HepG2 (cell line): ENCODE data around the gene EFEMP2. TPM values are rescaled to one million over a fixed set of nuclear protein-coding genes. Genes with fewer than 3 reads are reported as not detected.

Experiments
- AKNA ChIP-seq: sonication (generic); formaldehyde crosslinking; IDR thresholded peaks from 2 replicates; pipeline ENCODE4 v1.4.0; 2020; ENCODE audit warnings: missing genetic modification reagents, borderline replicate concordance
- ASH2L ChIP-seq: fragments of 300-600, 200-600 bp; sonication (generic); IDR thresholded peaks from 2 replicates; pipeline ENCODE4 v1.7.0; 2017; ENCODE audit warnings: low read depth, mild to moderate bottlenecking, moderate library complexity, mixed read lengths, low read length; ENCODE audit not compliant: insufficient read length
- ATF3 ChIP-seq: sonication (generic); formaldehyde crosslinking; IDR thresholded peaks from 2 replicates; pipeline ENCODE4 v1.4.0; 2020; ENCODE audit warnings: missing genetic modification reagents
- FOXJ3 ChIP-seq: sonication (generic); formaldehyde crosslinking; IDR thresholded peaks from 2 replicates; pipeline ENCODE4 v1.4.0; 2020; ENCODE audit warnings: missing genetic modification reagents, mild to moderate bottlenecking, borderline replicate concordance
- HNRNPH1 ChIP-seq: fragments of 200-400 bp; formaldehyde crosslinking; optimal IDR thresholded peaks from 2 replicates; pipeline ENCODE3; 2017; ENCODE audit warnings: mild to moderate bottlenecking, low read depth, low read length
- MEIS1 ChIP-seq: sonication (generic); formaldehyde crosslinking; IDR thresholded peaks from 2 replicates; pipeline ENCODE4 v1.9.0; 2021; ENCODE audit warnings: mild to moderate bottlenecking, missing genetic modification reagents, moderate library complexity, borderline replicate concordance
- MTERF4 ChIP-seq: sonication (generic); formaldehyde crosslinking; IDR thresholded peaks from 2 replicates; pipeline ENCODE4 v1.8.0; 2023; ENCODE audit warnings: mild to moderate bottlenecking, missing genetic modification reagents
- REPIN1 ChIP-seq: sonication (generic); formaldehyde crosslinking; IDR thresholded peaks from 2 replicates; pipeline ENCODE4 v1.8.0; 2022; ENCODE audit warnings: missing genetic modification reagents, low read depth, mild to moderate bottlenecking, borderline replicate concordance
- RFX3 ChIP-seq: IDR thresholded peaks from 2 replicates; pipeline ENCODE4 v1.6.1; 2016; ENCODE audit warnings: missing biosample characterization, missing genetic modification reagents
- THAP9 ChIP-seq: sonication (generic); formaldehyde crosslinking; IDR thresholded peaks from 2 replicates; pipeline ENCODE4; 2020; ENCODE audit warnings: missing genetic modification reagents, mild to moderate bottlenecking, borderline replicate concordance
- ZBTB46 ChIP-seq: sonication (generic); formaldehyde crosslinking; IDR thresholded peaks from 2 replicates; pipeline ENCODE4 v1.4.0; 2020; ENCODE audit warnings: mild to moderate bottlenecking, missing genetic modification reagents, borderline replicate concordance
- ZFP37 ChIP-seq: sonication (generic); formaldehyde crosslinking; IDR thresholded peaks from 2 replicates; pipeline ENCODE4 v1.4.0; 2020; ENCODE audit warnings: missing genetic modification reagents, borderline replicate concordance
- ZFY ChIP-seq: sonication (generic); formaldehyde crosslinking; IDR thresholded peaks from 2 replicates; pipeline ENCODE4 v1.4.0; 2020; ENCODE audit warnings: missing genetic modification reagents
- ZNF160 ChIP-seq: sonication (generic); formaldehyde crosslinking; IDR thresholded peaks from 2 replicates; pipeline ENCODE4 v1.8.0; 2022; ENCODE audit warnings: mild to moderate bottlenecking, inconsistent platforms, missing genetic modification reagents
- ZNF780A ChIP-seq: sonication (generic); formaldehyde crosslinking; IDR thresholded peaks from 2 replicates; pipeline ENCODE4 v1.8.0; 2022; ENCODE audit warnings: mild to moderate bottlenecking, missing genetic modification reagents, moderate library complexity
- ZSCAN25 ChIP-seq: sonication (generic); formaldehyde crosslinking; IDR thresholded peaks from 2 replicates; pipeline ENCODE4 v1.8.0; 2022; ENCODE audit warnings: mild to moderate bottlenecking, missing genetic modification reagents
- ZSCAN31 ChIP-seq: sonication (generic); formaldehyde crosslinking; IDR thresholded peaks from 2 replicates; pipeline ENCODE4 v1.5.0; 2020; ENCODE audit warnings: low read depth, mild to moderate bottlenecking, missing genetic modification reagents
- polyA plus RNA-seq, 8 experiments: library from polyadenylated mRNA; depleted of rRNA in 3 of 8; stranded (reverse) in 7 of 8; unstranded in 1 of 8; fragments of >200 nt; fragmentation: Illumina TruSeq in 4 of 8; extraction: Trizol in 4 of 8; gene quantifications; 2 replicates each; pipeline versions ENCODE4 v1.2.1 to v1.2.3, GENCODE V29; 2011 to 2016; ENCODE audit warnings: low read depth in 4 of 8, missing spikeins in 1 of 8, mixed read lengths in 1 of 8; ENCODE audit not compliant: insufficient read depth in 1 of 8
- total RNA-seq, 5 experiments: library from RNA; depleted of rRNA; stranded (reverse); fragments of >200 nt; fragmentation: Illumina TruSeq; extraction: Trizol; gene quantifications; 2 replicates each; pipeline ENCODE4 v1.2.3, GENCODE V29; 2016; ENCODE audit warnings: low read depth in 1 of 5

The EFEMP2 gene
- total and polyA plus RNA-seq, 2 of the 13 experiments (the other 11 are each of a cell fraction or from before 2014, with no cell fraction given) = 7.4 to 29.7 TPM

GRCh38 chr11:65899356-65900124, 26.9 kb upstream of the EFEMP2 start (continued):
- TF ChIP-seq THAP9 (CRISPR knock-in tag) (no peak), ATF3 (peak; percentile 52; the same call in 1 of the 2 replicates), REPIN1 (CRISPR knock-in tag) (peak; percentile 47; the same call in 1 of the 2 replicates), ZNF780A (CRISPR knock-in tag) (peak; percentile 78; the same call in 1 of the 2 replicates), ZFY (CRISPR knock-in tag) (peak; percentile 64), MEIS1 (CRISPR knock-in tag) (no peak), ZBTB46 (CRISPR knock-in tag) (no peak), ZSCAN25 (CRISPR knock-in tag) (no peak), ZSCAN31 (CRISPR knock-in tag) (0 out of 2 replicates have a peak, but pooled peaks have one; percentile 43), AKNA (no peak), RFX3 (CRISPR knock-in tag) (no peak), HNRNPH1 (no peak), FOXJ3 (no peak), MTERF4 (CRISPR knock-in tag) (0 out of 2 replicates have a peak, but pooled peaks have one; percentile 75), ZFP37 (CRISPR knock-in tag) (no peak), ASH2L (no peak), ZNF160 (no peak)
